Stomach smooth muscle (tissue), 2 donors: ENCODE measurements around the gene SYT3.

ENCODE experiments used
- H3K27ac ChIP-seq: one replicate; pipeline ENCODE4 v1.7.0; 2013; ENCODE audit warnings: mild to moderate bottlenecking, low read length, inconsistent platforms
- H3K27me3 ChIP-seq, 2 donors: one replicate each; pipeline ENCODE4 v1.7.0; 2013; ENCODE audit warnings: low read length in 2 of 2; ENCODE audit not compliant: insufficient read depth in 2 of 2, control insufficient read depth in 1 of 2
- H3K36me3 ChIP-seq, 2 donors: one replicate each; pipeline ENCODE4 v1.7.0; 2013; ENCODE audit warnings: low read length in 2 of 2; ENCODE audit not compliant: control insufficient read depth in 2 of 2, insufficient read depth in 2 of 2
- H3K4me1 ChIP-seq: one replicate; pipeline ENCODE4 v1.7.0; 2013; ENCODE audit warnings: low read length; ENCODE audit not compliant: control insufficient read depth, insufficient read depth
- H3K4me3 ChIP-seq, 2 donors: one replicate each; pipeline ENCODE4 v1.7.0; 2013; ENCODE audit warnings: low read length in 2 of 2
- H3K9ac ChIP-seq, 2 donors: one replicate each; pipeline ENCODE4 v1.7.0; 2013; ENCODE audit warnings: low read length in 2 of 2, mild to moderate bottlenecking in 1 of 2
- H3K9me3 ChIP-seq, 2 donors: one replicate each; pipeline ENCODE4 v1.7.0; 2013; ENCODE audit warnings: low read length in 2 of 2; ENCODE audit not compliant: control insufficient read depth in 2 of 2
- donor health status: healthy.
- donor health status: Pancreatic carcinoma.

Gene SYT3

DNA sequence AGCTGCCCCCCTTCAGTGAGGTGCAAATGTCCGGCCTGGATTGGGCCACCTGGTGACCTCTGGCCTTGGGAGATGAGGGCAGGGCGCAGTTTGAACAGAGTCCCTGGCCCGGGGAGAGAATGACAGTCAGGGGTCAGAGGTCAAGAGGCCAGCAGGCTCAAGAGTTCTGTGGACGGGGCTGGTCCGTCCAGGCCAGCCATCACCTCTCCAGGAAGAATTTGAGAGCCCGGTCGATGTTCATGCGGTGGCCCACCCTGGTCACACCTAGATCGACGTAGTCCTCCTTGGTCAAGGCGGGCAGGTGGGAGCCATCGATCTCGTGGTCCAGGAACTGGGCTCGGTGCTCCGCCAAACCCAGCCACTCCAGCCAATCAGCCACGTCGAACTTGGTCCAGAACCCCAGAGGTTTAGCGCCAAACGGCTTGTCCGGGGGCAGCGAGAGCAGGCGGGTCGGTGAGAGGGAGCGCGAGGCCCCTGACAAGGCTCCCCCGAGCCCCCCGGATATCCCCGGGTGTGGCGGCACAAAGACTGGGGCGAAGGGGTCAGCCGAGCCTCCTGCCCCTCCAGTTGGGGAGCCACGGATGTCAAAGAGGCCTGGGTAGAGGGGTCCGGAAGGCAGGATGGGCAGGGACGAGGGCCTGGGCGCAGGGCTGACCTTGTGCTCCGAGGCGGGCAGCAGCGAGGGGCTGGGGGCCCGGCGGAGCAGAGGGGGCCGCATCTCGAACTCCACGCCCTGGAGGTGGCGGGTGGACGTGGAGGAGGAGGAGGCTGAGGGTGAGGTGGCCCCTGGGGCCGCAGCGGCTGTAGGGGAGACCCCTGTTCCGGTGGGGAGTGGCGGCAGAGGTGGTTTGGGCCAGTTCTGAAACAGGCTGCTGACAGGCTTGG is 22.3 kb upstream of the SYT3 start:
- Histone ChIP-seq H3K36me3 (no peaks in the 10 kb centered on the region), H3K27me3 (peaks cover 41 to 50% of the 10 kb centered on the region in 2 donors), H3K9ac (no peak overlapping the region), H3K27ac (no peak overlapping the region), H3K4me1 (peaks cover 5% of the 10 kb centered on the region), H3K9me3 (no peaks in the 10 kb centered on the region), H3K4me3 (no peak overlapping the region)

DNA sequence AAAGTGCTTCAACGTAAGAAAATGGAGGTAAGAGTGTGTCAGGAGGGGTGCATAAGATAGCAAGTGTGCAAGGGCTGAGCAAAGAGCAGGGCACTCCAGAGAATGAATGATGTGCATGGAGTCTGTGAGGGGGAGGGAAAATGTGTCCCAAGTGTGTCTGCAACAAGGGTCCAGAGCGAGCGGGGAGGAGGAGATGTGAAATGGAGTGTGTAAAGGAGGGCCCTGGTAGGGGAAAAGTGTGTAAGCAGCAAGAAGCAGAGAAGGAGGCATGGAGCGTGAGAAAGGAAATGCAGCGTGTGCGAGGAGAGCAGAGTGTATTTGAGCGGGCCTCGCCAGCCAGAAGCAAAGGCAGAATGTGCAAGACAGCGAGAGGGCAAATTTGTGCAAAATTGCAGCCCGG is 21.3 kb upstream of the SYT3 start:
- H3K4me1 ChIP-seq, result peaks cover 5% of the 10 kb centered on the region
- peaks cover 39 to 40% of the 10 kb centered on the region in 2 donors for H3K27me3 ChIP-seq
- H3K36me3 ChIP-seq, result no peaks in the 10 kb centered on the region
- no peak overlapping the region for H3K4me3 ChIP-seq
- H3K9ac ChIP-seq, result no peak overlapping the region
- H3K9me3 ChIP-seq, result no peaks in the 10 kb centered on the region
- H3K27ac ChIP-seq, result no peak overlapping the region

- no peak overlapping the region for H3K4me3 ChIP-seq
- no peaks in the 10 kb centered on the region for H3K36me3 ChIP-seq
- no peak overlapping the region for H3K9ac ChIP-seq
- peaks cover 5% of the 10 kb centered on the region for H3K4me1 ChIP-seq
- H3K27me3 ChIP-seq, result peaks cover 40 to 43% of the 10 kb centered on the region in 2 donors
- H3K27ac ChIP-seq, result no peak overlapping the region
- H3K9me3 ChIP-seq, result peaks cover 3 to 4% of the 10 kb centered on the region in 2 donors
These were observed 20.3 kb upstream of the SYT3 start for GRCh38 chr19:50660088-50660366.

GRCh38 chr19:50659318-50660087 is 19.8 kb upstream of the SYT3 start:
- Histone ChIP-seq H3K27ac (no peak overlapping the region), H3K9ac (no peak overlapping the region), H3K4me3 (no peak overlapping the region)

GRCh38 chr19:50658441-50659317 is 19.0 kb upstream of the SYT3 start:
- Histone ChIP-seq H3K4me1 (peaks cover 5% of the 10 kb centered on the region), H3K27me3 (peaks cover 40 to 44% of the 10 kb centered on the region in 2 donors), H3K9me3 (peaks cover 3 to 8% of the 10 kb centered on the region in 2 donors), H3K4me3 (peak overlapping the region; percentile 26 to 52), H3K9ac (no peak overlapping the region), H3K36me3 (no peaks in the 10 kb centered on the region), H3K27ac (no peak overlapping the region)

More at GRCh38 chr19:50659318-50660087, 19.8 kb upstream of the SYT3 start:
- peaks cover 40 to 47% of the 10 kb centered on the region in 2 donors for H3K27me3 ChIP-seq
- H3K36me3 ChIP-seq, result no peaks in the 10 kb centered on the region
- peaks cover 5% of the 10 kb centered on the region for H3K4me1 ChIP-seq
- peaks cover 3 to 8% of the 10 kb centered on the region in 2 donors for H3K9me3 ChIP-seq

- Histone ChIP-seq H3K36me3 (no peaks in the 10 kb centered on the region), H3K9ac (no peak overlapping the region), H3K27ac (no peak overlapping the region), H3K4me1 (peaks cover 5% of the 10 kb centered on the region), H3K9me3 (peaks cover 3 to 8% of the 10 kb centered on the region in 2 donors), H3K27me3 (peaks cover 35 to 38% of the 10 kb centered on the region in 2 donors), H3K4me3 (peak overlapping the region in 1 of 2 donors; percentile 52)
These were observed 18.2 kb upstream of the SYT3 start for GRCh38 chr19:50657712-50658440.

GRCh38 chr19:50657222-50657669 is 17.6 kb upstream of the SYT3 start:
- Histone ChIP-seq H3K9ac (no peak overlapping the region), H3K27me3 (peaks cover 29 to 42% of the 10 kb centered on the region in 2 donors), H3K27ac (no peak overlapping the region), H3K4me1 (peaks cover 5% of the 10 kb centered on the region), H3K4me3 (no peak overlapping the region), H3K9me3 (peaks cover 3 to 8% of the 10 kb centered on the region in 2 donors), H3K36me3 (no peaks in the 10 kb centered on the region)

DNA sequence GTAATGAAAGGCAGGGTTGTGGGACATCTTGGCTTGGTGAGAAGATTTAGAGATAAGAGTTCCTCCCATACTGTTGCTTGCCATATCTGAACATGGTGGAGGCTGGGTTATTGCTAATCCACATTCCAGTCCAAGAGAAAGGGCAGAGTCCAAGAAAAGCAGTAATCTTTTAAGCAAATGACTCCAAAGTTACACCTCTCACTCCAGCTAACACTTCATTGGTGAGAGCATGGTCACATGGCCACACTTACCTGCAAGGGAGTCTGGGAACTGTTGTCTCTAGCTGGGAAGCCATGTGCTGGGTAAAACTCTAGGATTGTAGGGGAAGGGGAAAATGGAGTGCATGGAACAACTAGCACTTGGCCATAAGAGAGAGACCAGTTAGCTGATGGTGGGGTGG is 15.2 kb upstream of the SYT3 start:
- no peak overlapping the region for H3K9ac ChIP-seq
- no peak overlapping the region for H3K4me3 ChIP-seq
- H3K27me3 ChIP-seq, result peaks cover 14 to 35% of the 10 kb centered on the region in 2 donors
- H3K9me3 ChIP-seq, result peaks cover 3 to 8% of the 10 kb centered on the region in 2 donors
- peaks cover 5% of the 10 kb centered on the region for H3K4me1 ChIP-seq
- H3K27ac ChIP-seq, result no peak overlapping the region
- H3K36me3 ChIP-seq, result no peaks in the 10 kb centered on the region

GRCh38 chr19:50652722-50653121 is 13.0 kb upstream of the SYT3 start:
- peaks cover 3 to 8% of the 10 kb centered on the region in 2 donors for H3K9me3 ChIP-seq
- no peak overlapping the region for H3K4me3 ChIP-seq
- peaks cover 5 to 33% of the 10 kb centered on the region in 2 donors for H3K27me3 ChIP-seq
- H3K4me1 ChIP-seq, result no peaks in the 10 kb centered on the region
- no peak overlapping the region for H3K9ac ChIP-seq
- no peaks in the 10 kb centered on the region for H3K36me3 ChIP-seq
- no peak overlapping the region for H3K27ac ChIP-seq

- Histone ChIP-seq H3K9me3 (peaks cover 3 to 8% of the 10 kb centered on the region in 2 donors), H3K36me3 (no peaks in the 10 kb centered on the region), H3K27ac (no peak overlapping the region), H3K27me3 (peaks cover 5 to 32% of the 10 kb centered on the region in 2 donors), H3K4me1 (no peaks in the 10 kb centered on the region), H3K4me3 (no peak overlapping the region), H3K9ac (no peak overlapping the region)
These were observed 11.5 kb upstream of the SYT3 start for GRCh38 chr19:50651174-50651573.
